Upper lobe of right lung (tissue), 1 donor: Measurements from ENCODE around the gene ZWILCH. TPM values are rescaled to one million over a fixed set of nuclear protein-coding genes. Genes with fewer than 3 reads are reported as not detected.

Source experiments
- ATAC-seq: fragments of 200-7000 bp; cut with Tn5 transposase; one replicate; pipeline ENCODE4 v1.9.1; 2020; ENCODE audit warnings: mild to moderate bottlenecking, moderate library complexity
- DNase-seq: peaks from one replicate; pipeline ENCODE4 v3.0.0-alpha.2; 2020
- H3K27ac ChIP-seq: fragments of 200-600 bp; one replicate; pipeline ENCODE4 v1.8.0; 2022
- H3K27me3 ChIP-seq: fragments of 200-600 bp; one replicate; pipeline ENCODE4 v1.8.0; 2022; ENCODE audit warnings: mild to moderate bottlenecking
- H3K36me3 ChIP-seq: fragments of 200-600 bp; one replicate; pipeline ENCODE4 v1.8.0; 2022
- H3K4me1 ChIP-seq: fragments of 200-600 bp; one replicate; pipeline ENCODE4 v1.8.0; 2022
- H3K4me3 ChIP-seq: fragments of 200-600 bp; one replicate; pipeline ENCODE4 v1.8.0; 2022; ENCODE audit warnings: mild to moderate bottlenecking
- H3K9me3 ChIP-seq: fragments of 200-600 bp; one replicate; pipeline ENCODE4 v1.8.0; 2022
- intact Hi-C: fragments of 100-400 bp; cut with DNase I; formaldehyde crosslinking; loops from one replicate; pipeline ENCODE4 v1.11.0; 2022
- total RNA-seq: library from RNA; stranded (reverse); fragmentation: NEBNext Ultra II Directional; extraction: Animal tissue kit (Norgen Biotek cat#: 25700); gene quantifications from one replicate; pipeline ENCODE4 v1.2.1, GENCODE V29; 2021
- TF ChIP-seq, protein P1 (sequence below): fragments of 200-600 bp; IDR thresholded peaks from one replicate; pipeline ENCODE4 v1.8.0; 2022; ENCODE audit warnings: antibody characterized with exemption
- donor health status: DM: no; HTN: yes; CAD: no; lungs with severe emphysema.

The ZWILCH gene
- total RNA-seq, 1 donor from 2014 or later = 4.6 TPM

DNA sequence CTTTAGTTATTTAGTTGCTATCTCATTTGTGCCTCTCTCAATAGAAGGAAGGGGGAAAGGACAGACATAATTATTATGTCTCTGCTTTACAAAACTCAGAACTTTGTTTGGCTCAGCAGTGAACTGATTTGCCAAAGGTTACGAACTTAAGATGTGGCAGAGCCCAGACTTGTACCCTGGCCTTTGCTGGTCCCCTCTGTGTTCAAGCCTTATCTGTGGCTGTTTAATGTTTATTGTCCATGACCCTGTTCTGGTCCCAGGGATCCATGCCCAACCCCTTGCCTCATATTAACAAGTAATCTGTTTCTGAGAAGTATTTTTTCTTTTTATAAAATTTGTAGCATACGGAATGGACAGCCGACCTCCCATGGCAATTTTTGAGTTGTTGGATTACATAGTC, 18.2 kb upstream of the ZWILCH start:
- no peak overlapping the region for H3K4me3 ChIP-seq
- H3K4me1 ChIP-seq = no peaks in the 10 kb centered on the region
- ATAC-seq (no peak), DNase-seq (no peak)
- no peaks in the 10 kb centered on the region for H3K27me3 ChIP-seq
- H3K36me3 ChIP-seq = peaks cover 51% of the 10 kb centered on the region
- no peak overlapping the region for H3K27ac ChIP-seq
- no peaks in the 10 kb centered on the region for H3K9me3 ChIP-seq
- TF ChIP-seq, protein P1, sequence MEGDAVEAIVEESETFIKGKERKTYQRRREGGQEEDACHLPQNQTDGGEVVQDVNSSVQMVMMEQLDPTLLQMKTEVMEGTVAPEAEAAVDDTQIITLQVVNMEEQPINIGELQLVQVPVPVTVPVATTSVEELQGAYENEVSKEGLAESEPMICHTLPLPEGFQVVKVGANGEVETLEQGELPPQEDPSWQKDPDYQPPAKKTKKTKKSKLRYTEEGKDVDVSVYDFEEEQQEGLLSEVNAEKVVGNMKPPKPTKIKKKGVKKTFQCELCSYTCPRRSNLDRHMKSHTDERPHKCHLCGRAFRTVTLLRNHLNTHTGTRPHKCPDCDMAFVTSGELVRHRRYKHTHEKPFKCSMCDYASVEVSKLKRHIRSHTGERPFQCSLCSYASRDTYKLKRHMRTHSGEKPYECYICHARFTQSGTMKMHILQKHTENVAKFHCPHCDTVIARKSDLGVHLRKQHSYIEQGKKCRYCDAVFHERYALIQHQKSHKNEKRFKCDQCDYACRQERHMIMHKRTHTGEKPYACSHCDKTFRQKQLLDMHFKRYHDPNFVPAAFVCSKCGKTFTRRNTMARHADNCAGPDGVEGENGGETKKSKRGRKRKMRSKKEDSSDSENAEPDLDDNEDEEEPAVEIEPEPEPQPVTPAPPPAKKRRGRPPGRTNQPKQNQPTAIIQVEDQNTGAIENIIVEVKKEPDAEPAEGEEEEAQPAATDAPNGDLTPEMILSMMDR = no peak
- intact Hi-C loops = no loop called here

DNA sequence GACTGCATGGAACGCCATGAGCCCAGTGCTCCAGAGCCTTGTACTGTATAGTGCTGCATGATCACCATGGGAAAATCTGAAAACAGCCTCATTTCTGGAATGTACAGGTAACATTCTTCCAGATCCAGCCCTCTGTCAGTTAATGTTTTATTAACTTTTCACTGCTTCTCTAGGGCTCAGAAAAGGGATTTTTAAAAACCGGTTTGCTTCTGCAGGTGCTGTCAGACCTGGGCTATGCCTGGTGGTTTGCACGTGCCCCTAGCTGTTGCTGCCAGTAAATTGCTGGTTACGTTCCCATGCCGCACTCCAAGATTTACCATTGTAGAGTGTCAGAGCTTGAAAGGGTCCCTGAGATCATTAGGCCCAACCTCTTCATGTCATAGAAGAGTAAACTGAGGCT, 16.6 kb upstream of the ZWILCH start:
- intact Hi-C loops = no loop called here
- Histone ChIP-seq H3K9me3 (no peaks in the 10 kb centered on the region), H3K36me3 (peaks cover 67% of the 10 kb centered on the region), H3K4me3 (no peak overlapping the region), H3K4me1 (no peaks in the 10 kb centered on the region), H3K27ac (no peak overlapping the region), H3K27me3 (no peaks in the 10 kb centered on the region)
- TF ChIP-seq, protein P1 = no peak
- ATAC-seq = no peak
- DNase-seq = no peak

DNA sequence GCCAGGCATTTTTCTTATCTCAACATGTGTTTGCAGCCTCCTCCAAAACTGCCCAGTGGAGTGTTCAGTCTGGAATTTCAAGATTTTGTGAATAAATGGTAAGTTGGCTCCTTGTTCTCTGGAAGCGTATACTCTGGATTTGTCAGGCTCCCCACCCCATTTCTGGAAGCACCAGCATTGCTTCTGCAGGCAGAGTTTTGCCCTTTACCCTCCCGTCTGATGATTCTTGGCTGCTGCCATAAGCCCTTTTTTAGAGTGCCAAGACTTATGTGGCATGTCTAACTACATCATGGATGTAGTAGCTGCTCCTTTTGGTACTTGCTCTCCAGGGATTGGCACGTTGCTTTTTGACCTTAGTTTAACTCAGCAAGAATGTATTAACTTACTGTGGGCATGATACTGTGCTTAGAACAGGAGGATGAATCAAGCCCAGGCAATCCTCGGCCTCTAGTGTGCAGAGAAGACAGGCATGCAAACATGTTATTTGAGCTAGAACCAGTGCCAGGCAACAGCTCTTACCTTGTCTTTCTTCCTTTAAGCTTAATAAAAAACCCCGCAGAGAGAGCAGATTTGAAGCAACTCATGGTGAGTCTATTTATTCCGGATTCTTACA, 15.8 kb upstream of the ZWILCH start:
- TF ChIP-seq, protein P1 = no peak
- Histone ChIP-seq H3K4me3 (no peak overlapping the region), H3K36me3 (peaks cover 74% of the 10 kb centered on the region), H3K27ac (no peak overlapping the region), H3K27me3 (no peaks in the 10 kb centered on the region), H3K4me1 (no peaks in the 10 kb centered on the region), H3K9me3 (no peaks in the 10 kb centered on the region)
- DNase-seq (no peak), ATAC-seq (no peak)
- intact Hi-C loops = no loop called here

DNA sequence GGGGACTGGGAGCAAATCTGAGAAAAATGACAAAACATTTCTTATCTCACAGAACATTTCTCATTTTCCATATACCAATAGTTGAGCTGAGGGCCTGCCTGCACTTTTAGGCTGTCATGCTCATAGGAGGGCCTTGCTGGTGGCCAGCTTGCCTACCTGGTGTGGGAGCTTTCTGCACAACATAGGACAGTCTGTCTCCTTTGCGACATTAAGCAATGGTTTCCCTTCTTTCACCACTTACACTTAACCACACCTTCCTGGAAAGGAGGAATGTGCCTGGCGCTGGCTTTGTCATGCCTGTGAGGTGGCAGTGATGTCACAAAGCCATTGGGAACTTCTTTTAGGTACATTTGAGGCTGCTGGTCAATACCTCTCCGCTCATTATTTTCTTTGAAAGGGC, 13.3 kb upstream of the ZWILCH start:
- TF ChIP-seq, protein P1 = no peak
- DNase-seq = no peak
- Histone ChIP-seq H3K36me3 (peaks cover 83% of the 10 kb centered on the region), H3K4me3 (no peak overlapping the region), H3K27me3 (no peaks in the 10 kb centered on the region), H3K9me3 (no peaks in the 10 kb centered on the region), H3K27ac (no peak overlapping the region), H3K4me1 (peaks cover 10% of the 10 kb centered on the region)
- no peak for ATAC-seq
- intact Hi-C loops = no loop called here

DNA sequence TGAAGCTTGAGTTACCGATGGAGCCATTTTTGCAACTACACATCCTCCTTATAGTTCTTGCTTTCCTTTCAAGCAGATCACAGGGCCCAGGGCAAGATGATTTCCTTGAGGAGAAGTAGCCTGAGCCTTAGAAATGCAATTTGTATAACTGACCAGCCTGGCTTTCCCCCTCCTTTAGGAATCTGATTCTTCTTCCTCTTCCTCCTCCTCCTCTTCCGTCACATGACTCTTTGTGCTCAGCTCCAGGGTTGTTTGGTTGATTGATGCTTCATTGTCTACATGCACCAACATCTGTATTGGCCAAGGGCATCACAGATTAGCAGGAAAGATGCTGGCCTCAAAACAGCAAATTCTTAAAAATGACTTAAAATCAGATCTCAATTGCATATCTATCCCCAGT, 10.9 kb upstream of the ZWILCH start:
- no peaks in the 10 kb centered on the region for H3K9me3 ChIP-seq
- no peak for ATAC-seq
- no peaks in the 10 kb centered on the region for H3K27me3 ChIP-seq
- no peak for DNase-seq
- H3K36me3 ChIP-seq = peaks cover 74% of the 10 kb centered on the region
- TF ChIP-seq, protein P1 = no peak
- H3K27ac ChIP-seq = no peak overlapping the region
- intact Hi-C loops = no loop called here
- H3K4me1 ChIP-seq = peaks cover 21% of the 10 kb centered on the region
- no peak overlapping the region for H3K4me3 ChIP-seq
